GM19455 (cell line): ENCODE data around the gene CCDC110.

Experiments
- ATAC-seq: cut with Tn5 transposase; IDR thresholded peaks from one replicate; pipeline ENCODE4 v1.9.1; 2021; ENCODE audit not compliant: unreplicated experiment

The CCDC110 gene

DNA sequence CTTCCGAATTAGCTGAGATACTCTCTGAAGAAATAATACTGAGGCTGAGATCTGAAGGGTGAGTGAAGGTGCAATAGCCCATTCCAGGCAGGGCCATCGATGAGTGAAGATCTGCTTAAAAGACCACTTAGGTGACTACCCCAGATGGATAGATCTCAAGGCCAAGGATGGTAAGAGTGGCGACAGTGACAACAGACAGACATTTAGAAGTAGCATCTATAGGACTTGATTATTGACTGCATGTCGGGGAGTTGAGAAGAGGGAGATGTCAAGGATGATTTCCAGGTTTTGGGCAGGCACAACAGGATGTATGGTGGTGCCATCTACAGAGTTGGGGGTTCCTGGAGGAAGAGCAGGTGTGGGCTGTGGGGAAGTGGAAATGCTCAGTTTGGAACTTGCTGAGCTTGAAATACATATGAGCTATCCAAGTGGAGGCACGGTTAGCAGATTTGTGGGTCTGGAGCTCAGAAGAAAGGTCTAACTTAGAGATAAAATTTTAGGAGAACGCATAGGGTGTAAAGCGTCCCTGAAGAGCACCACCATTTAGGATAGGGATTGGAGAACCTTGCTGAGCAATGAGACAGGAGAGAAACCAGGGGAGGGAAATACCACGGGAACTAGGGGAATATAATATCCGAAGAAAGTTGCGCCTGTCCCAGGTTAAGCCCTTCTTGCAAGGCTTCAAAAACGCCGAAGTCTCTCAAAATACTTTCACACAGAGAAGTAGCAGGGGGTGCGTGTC is 46.5 kb downstream of the CCDC110 start:
- ATAC-seq: peak; percentile 10

DNA sequence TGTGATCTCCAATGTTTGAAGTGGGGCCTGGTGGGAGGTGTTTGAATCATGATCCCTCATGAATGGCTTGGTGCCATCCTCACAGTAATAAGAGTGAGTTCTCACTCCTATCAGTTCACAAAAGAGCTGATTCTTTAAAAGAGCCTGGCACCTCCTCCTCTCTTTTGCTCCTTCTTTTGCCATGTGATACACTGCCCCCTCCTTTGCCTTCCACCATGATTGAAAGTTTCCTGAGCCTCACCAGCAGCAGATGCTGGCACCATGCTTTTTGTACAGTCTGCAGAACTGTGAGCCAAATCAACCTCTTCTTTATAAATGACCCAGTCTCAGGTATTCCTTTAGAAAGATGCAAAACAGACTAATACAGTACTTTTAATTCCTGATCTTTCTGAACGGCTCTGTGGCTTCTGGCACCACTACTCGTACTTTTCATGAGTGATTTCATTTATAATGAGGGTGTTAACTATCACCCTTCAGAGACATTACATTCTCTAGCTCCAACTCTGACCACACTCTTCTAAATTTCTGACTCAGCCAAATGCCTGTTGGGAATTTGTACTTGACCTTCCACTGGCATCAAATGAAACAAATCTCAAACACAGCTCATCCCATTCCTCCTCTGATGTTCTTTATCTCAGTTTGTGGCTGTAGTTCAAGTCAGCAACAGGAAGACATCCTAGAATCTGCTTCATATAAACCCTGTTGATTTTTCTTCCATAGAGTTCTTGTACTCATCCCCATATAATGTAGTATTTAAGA is 50.0 kb downstream of the CCDC110 start:
- no peak for ATAC-seq

DNA sequence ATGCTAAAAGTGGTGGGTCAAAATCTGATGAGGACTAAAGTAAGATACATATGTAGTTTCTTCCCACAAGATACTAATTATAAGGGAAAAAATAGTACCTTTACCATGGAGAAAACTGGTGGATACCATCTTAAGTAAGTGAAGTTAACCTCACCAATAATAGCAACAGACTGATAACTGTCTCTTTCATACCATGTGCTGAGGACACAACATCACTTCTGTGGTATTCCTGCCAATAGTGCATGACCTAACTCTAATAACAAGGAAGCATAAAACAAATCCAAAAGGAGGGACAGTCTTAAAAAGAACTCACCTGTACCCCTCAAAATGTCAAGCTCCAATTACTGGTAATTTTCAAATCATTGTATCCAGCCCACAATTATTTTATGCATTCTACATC is 54.6 kb downstream of the CCDC110 start:
- no peak for ATAC-seq

DNA sequence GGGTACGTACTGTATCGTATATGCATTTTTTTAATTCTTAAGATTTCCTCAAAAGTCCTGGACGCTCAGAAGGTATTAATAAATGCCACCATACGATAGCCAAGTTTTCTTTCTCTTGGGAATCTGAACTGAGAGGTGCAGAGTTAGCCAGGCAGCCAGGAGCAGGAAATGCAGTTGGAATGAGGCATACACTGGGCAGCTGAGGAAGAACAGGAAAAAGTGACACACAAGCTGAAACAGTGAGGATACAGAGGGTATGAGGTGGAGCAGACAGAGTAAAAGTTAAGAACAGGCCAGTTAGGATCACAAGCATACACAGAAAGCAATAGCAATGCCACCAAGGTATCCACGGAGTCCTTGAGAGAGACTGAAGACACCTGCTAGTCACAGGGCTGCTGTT is 59.1 kb downstream of the CCDC110 start:
- no peak for ATAC-seq

DNA sequence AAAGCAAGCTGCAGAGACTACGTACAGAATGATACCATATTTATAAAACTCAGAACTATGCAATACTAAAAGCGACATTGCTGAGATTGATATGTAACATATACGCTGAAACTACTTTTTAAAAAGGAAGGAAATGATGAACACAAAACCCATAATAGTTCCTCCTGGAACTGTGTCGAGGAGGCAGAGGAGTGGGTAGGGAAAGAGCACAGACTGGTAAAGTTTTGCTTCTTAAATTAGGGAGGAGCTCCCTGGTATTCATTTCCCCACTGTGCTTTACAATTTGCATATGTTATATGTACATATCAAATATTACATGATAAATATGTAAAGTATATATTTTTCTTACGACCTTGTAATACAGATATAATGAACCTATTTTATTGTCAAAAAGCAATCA is 59.7 kb downstream of the CCDC110 start:
- no peak for ATAC-seq

DNA sequence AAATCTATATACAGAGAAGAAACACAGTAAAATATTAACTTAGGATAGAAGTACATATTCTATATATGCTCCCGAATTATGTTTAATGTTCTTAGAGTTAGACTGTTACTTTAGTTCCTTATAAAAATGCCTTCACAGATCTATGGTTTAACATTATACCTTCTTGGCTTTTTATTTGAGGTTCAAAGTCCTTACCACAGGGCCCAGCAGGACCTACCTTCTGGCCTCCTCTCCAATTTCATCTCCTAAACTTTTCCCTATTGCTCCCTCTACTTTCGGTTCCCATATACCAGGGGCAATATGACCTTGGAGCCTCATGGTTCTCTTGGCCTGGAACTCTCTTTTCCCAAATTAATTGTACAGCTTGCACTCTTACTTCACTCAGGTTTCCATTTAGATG is 63.1 kb downstream of the CCDC110 start:
- no peak for ATAC-seq

DNA sequence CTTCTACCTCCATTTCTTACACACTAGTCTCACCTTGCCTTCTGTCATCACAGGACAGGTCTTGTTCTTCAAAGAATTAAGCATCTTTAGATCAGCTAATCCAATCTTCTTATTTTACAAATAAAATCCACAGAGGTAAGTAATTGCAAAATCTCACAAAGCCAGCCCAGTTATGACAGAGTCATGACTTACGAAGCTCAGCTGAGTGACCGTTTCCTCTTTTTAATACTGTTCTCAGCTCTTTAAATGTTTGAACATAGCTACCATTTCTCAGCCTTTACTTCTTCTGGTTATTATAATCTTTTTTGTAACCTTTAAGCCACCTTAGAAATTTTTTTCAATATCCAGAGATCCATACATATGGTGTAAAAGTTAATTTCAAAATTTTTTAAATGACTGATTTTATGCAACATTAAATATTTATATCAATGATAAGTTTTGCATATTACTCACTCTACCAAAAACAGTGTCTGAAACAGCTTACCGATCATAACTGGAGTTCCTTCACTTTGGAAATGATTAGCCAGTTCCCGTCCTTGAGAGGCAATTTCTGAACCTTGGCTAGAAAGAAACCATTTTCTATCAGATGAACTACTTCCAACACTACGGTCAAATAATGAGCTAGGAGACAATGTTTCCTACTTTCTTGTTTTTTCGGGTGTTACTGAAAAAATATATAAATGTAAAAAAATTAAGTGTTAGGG is 66.1 kb downstream of the CCDC110 start:
- peak; percentile 68 for ATAC-seq

DNA sequence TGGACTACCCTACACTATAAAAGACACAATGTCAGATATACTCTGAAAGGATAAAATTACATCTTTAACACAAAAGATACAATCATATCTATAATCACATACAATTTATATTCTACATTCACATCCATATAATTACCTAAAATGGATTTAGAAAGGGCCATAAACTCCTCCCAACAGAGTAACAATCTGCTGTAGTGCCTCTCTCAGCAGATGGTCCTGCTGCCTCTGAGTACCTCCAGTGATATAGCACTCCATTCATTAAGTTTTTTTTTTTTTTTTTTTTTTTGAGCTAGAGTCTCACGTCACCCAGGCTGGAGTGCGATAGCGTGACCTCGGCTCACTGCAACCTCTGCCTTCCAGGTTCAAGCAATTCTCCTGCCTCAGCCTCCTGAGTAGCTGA is 67.5 kb downstream of the CCDC110 start:
- no peak for ATAC-seq

DNA sequence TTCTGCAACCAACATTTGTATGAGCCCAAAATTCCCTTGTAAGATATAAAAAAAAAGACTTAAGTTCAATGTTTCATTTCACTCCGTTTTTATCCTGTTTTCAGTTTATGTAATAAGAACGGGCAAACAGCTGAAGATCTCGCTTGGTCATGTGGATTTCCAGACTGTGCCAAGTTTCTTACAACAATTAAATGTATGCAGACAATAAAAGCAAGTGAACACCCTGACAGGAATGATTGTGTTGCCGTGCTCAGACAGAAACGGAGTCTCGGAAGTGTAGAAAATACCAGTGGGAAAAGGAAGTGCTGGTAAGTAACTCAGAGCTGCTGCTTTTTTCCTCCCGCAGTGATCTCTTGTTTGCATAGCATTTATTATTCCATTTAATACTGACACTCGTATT is 72.1 kb downstream of the CCDC110 start:
- ATAC-seq: no peak

DNA sequence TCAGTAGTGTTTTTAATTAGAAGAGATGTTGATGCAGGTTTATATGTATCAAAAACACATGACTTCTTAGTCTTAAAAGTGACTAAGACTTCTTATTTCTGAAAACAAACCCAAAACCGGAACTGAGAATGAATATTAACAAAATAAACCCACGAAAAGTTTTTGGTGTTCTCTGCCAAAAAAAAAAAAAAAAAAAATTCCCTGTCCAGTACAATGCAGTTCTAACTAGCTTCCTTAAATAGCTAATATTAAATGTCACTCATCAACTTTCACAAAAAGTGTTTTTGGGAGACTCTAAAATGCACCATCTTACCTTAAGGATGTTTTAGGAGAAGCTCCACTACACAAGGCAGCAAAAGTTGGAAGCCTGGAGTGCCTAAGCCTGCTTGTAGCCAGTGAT is 72.9 kb downstream of the CCDC110 start:
- no peak for ATAC-seq

DNA sequence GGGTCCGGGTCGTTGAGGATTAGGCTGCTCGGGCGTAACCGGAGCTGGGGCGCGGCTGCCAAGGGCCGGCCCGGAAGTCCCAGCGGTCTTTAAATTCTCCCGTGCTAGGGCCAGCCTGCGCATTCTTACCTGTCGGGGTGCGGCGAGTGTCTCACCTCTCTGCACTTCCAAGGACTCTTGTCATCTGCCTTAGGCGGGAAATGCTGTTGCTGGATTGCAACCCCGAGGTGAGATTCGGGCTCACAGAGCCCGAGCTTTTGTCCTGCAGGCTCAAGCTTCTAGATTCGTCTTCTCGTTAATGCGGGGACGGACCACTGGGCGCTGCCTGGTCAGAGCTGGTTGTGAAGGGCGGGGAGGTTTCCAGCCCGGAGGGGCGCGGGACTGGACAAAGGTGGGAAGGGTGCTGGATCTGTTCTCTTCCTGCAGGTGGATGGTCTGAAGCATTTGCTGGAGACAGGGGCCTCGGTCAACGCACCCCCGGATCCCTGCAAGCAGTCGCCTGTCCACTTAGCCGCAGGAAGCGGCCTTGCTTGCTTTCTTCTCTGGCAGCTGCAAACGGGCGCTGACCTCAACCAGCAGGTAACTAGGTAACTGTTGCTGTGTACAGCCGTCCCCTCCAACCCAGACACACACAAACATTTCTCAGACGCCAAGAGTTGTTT is 74.7 kb downstream of the CCDC110 start, which contains the start of gene ANKRD37:
ANKRD37 (plus strand) TSS at position 118 of the 662 bp plus-strand sequence; CDS start at position 201, 83 bp downstream.
- no peak for ATAC-seq

DNA sequence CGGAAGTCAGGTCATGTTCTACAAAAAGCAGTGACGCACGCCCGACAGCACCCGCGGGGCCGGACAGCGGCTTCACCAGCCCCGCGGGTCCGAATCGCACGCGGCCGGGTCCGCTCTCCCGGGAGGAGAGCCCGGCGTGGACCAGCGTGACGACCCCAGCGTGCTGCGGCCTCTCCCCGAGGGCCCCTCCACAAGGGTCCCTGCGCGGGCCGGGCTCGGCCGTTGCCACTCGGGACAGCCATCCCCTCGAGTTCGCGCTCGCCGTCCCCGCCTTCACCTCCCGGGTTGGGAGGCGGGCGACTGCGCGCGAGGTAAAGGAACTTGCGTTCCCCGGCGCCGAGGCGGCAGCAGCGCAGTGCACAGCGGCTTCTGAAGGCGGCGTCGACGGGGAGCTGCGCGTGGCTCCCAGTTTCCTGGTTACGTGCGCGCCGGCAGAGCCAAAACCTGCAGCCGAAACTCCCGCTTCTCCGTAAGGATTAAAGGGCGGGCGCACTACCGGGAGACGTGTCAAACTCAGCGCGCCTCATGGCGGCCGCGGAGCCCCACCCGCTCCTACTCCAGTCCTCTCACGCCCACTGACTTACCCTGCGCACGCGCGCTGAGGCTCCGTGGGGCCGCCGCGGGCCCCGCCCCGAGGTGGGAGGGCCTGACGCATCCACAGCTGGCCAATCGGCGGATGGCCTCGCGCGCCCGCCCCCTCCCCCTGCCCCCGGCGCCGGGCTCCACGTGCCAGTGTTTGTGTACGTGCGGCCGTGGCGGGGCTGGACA is 75.4 kb downstream of the CCDC110 start:
- ATAC-seq: peak; percentile 80

DNA sequence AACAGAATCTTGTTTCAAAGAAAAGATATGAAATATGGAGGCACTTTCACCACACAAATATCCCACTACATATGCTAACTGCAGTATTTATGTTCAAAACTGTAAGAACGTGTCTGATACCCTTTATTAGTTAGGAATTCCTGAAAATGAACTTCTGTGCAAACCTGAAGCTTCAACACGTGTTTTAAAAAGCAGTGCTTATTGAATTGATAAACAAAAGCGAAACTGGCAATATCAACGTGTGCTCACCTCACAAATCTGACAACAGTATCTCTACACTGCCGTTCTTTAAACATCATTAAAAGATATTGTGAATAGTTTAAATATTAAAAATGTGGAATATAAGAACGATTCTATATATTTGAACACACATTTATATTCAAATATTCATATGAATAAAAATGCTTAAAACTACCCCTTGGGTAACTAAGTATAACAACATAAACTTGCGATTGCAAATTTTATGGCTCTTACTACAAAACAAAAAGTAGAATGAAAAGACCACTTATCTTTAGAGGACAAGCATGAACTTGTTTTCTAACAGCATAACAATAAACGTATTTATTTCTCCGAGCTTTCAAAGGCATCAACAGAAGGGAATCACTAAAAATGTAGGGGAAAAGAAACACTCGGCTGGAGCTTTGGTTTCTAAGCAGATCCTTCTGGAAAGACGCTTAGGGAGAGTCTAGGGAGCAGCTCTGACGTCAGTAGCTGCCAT is 76.1 kb downstream of the CCDC110 start, which contains the start of gene LRP2BP:
LRP2BP (minus strand) TSS at position 687 of the 718 bp plus-strand sequence. CDS start 17,738 bp downstream, outside the sequence.
- no peak for ATAC-seq
